Panc1 (cell line): Measurements from ENCODE around the gene AGAP1.

Source experiments
- POLR2AphosphoS5 ChIP-seq: IDR thresholded peaks from 2 replicates; pipeline ENCODE4 v1.6.1; 2012; ENCODE audit warnings: mild to moderate bottlenecking, low read depth, low read length, moderate library complexity
- SIN3A ChIP-seq: IDR thresholded peaks from 2 replicates; pipeline ENCODE4 v1.6.1; 2012; ENCODE audit warnings: low read depth, mild to moderate bottlenecking, low read length, moderate library complexity, borderline replicate concordance; ENCODE audit not compliant: insufficient read depth
- TCF7L2 ChIP-seq: IDR thresholded peaks from 2 replicates; pipeline ENCODE4 v1.6.1; 2011; ENCODE audit warnings: mild to moderate bottlenecking, low read depth, low read length, inconsistent platforms
- TF ChIP-seq, protein P1 (sequence below): fragments of 450-650 bp; IDR thresholded peaks from 2 replicates; pipeline ENCODE4 v1.5.1; 2017; ENCODE audit warnings: mild to moderate bottlenecking
- TF ChIP-seq, protein P2 (sequence below), 2 experiments: IDR thresholded peaks; 2 replicates each; pipeline ENCODE4 v1.6.1; 2011 to 2012; ENCODE audit warnings: low read depth in 2 of 2, control low read depth in 1 of 2, low read length in 1 of 2, mild to moderate bottlenecking in 1 of 2, moderate library complexity in 1 of 2; ENCODE audit not compliant: insufficient read depth in 1 of 2

DNA sequence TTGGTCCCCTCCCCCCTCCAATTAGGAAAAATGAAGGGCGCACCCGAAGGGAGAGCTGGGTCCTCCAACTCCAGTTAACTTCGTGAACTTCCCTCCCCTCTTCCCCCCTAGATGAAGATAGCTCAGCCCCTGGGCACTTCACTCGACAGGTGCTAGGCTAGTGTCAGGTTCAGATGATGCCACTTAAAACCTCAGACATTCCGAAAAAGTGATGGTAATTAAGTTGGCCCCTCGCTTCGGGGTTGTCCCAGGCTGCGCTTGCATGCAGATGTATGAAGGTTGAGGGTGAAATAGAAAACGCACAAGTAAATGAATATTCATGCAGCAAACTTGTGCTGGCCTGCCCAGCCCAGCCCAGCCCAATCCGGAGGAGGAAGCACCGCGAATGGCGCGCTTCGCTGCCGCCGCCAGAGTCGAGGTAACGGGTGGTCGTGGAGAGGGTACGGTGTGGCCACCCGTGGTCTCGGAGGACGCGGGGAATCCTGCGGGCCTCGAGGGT lies 677.4 kb downstream of the AGAP1 start:
- TF ChIP-seq POLR2AphosphoS5 = no peak
- TF ChIP-seq, protein P1, sequence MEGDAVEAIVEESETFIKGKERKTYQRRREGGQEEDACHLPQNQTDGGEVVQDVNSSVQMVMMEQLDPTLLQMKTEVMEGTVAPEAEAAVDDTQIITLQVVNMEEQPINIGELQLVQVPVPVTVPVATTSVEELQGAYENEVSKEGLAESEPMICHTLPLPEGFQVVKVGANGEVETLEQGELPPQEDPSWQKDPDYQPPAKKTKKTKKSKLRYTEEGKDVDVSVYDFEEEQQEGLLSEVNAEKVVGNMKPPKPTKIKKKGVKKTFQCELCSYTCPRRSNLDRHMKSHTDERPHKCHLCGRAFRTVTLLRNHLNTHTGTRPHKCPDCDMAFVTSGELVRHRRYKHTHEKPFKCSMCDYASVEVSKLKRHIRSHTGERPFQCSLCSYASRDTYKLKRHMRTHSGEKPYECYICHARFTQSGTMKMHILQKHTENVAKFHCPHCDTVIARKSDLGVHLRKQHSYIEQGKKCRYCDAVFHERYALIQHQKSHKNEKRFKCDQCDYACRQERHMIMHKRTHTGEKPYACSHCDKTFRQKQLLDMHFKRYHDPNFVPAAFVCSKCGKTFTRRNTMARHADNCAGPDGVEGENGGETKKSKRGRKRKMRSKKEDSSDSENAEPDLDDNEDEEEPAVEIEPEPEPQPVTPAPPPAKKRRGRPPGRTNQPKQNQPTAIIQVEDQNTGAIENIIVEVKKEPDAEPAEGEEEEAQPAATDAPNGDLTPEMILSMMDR = no peak
- no peak for TF ChIP-seq TCF7L2
- TF ChIP-seq, protein P2, sequence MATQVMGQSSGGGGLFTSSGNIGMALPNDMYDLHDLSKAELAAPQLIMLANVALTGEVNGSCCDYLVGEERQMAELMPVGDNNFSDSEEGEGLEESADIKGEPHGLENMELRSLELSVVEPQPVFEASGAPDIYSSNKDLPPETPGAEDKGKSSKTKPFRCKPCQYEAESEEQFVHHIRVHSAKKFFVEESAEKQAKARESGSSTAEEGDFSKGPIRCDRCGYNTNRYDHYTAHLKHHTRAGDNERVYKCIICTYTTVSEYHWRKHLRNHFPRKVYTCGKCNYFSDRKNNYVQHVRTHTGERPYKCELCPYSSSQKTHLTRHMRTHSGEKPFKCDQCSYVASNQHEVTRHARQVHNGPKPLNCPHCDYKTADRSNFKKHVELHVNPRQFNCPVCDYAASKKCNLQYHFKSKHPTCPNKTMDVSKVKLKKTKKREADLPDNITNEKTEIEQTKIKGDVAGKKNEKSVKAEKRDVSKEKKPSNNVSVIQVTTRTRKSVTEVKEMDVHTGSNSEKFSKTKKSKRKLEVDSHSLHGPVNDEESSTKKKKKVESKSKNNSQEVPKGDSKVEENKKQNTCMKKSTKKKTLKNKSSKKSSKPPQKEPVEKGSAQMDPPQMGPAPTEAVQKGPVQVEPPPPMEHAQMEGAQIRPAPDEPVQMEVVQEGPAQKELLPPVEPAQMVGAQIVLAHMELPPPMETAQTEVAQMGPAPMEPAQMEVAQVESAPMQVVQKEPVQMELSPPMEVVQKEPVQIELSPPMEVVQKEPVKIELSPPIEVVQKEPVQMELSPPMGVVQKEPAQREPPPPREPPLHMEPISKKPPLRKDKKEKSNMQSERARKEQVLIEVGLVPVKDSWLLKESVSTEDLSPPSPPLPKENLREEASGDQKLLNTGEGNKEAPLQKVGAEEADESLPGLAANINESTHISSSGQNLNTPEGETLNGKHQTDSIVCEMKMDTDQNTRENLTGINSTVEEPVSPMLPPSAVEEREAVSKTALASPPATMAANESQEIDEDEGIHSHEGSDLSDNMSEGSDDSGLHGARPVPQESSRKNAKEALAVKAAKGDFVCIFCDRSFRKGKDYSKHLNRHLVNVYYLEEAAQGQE (IDR thresholded peaks at IDR 0.05; ENCODE audit: insufficient read depth in 1 of 2, low read depth in 2 of 2, low read length in 1 of 2) = no peak
- no peak for TF ChIP-seq SIN3A
